Progenitor cell of endocrine pancreas (in vitro differentiated cells): ENCODE results near the gene LEF1. TPM values are rescaled to one million over a fixed set of nuclear protein-coding genes. Genes with fewer than 3 reads are reported as not detected.
"Not testable (repeated sequence)": the region's sequence is repeated elsewhere in the genome, so short reads cannot be mapped to it uniquely, and the experiment has no call there.

Source experiments
- DNase-seq: peaks from one replicate; pipeline ENCODE4 v3.0.0; 2021; ENCODE audit warnings: low spot score; ENCODE audit not compliant: unreplicated experiment
- H3K27ac Mint-ChIP-seq: 2 replicates; pipeline ENCODE4 v1.8.0; 2021; ENCODE audit warnings: mild to moderate bottlenecking, moderate library complexity, mixed read lengths
- H3K27me3 Mint-ChIP-seq: 2 replicates; pipeline ENCODE4 v1.8.0; 2021; ENCODE audit warnings: mixed read lengths
- H3K36me3 Mint-ChIP-seq: 2 replicates; pipeline ENCODE4 v1.8.0; 2022; ENCODE audit warnings: mixed read lengths; ENCODE audit not compliant: insufficient read depth
- H3K4me1 Mint-ChIP-seq: 2 replicates; pipeline ENCODE4 v1.8.0; 2021; ENCODE audit warnings: low read depth, mixed read lengths
- H3K4me3 Mint-ChIP-seq: 2 replicates; pipeline ENCODE4 v1.8.0; 2021; ENCODE audit warnings: low read depth, mild to moderate bottlenecking, moderate library complexity, mixed read lengths
- H3K9me3 Mint-ChIP-seq: 2 replicates; pipeline ENCODE4 v1.8.0; 2021; ENCODE audit warnings: low read depth, mixed read lengths
- total RNA-seq: library from RNA; stranded (reverse); gene quantifications from 2 replicates; pipeline ENCODE4 v1.2.1, GENCODE V29; 2021
- TF ChIP-seq, protein P1 (sequence below): fragments of 200-600 bp; sonication (generic); IDR thresholded peaks from one replicate; pipeline ENCODE4 v1.5.0; 2021; ENCODE audit warnings: antibody characterized with exemption, mild to moderate bottlenecking; ENCODE audit not compliant: unreplicated experiment

The LEF1 gene
- total RNA-seq, 1 donor from 2014 or later, result 2.1 TPM

DNA sequence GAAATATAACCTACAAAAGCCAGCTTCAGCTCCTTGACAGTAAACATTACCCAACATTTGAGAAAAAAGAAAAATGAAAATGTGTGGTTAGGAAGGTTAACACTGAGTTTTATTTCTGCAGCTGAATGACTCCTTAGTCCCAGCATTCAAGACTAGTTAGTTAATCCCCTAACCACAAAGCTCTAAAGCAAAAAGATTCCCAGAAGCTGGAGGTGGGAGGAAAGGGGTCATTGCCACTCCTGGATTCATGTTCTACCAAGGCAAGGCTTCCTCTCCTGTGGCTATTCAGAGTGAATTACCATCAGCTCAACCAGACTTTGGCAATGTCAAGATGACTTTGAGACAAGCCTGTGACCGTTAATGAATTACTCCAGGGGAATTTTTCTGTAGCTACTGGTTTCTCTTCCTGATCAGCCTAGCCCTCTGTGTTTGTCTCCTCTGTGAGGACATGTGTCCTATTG, 115.5 kb downstream of the LEF1 start:
- peaks cover 5% of the 10 kb centered on the region for H3K27me3 Mint-ChIP-seq
- no peaks in the 10 kb centered on the region for H3K9me3 Mint-ChIP-seq
- no peaks in the 10 kb centered on the region for H3K4me1 Mint-ChIP-seq
- no peaks in the 10 kb centered on the region for H3K36me3 Mint-ChIP-seq
- TF ChIP-seq, protein P1, sequence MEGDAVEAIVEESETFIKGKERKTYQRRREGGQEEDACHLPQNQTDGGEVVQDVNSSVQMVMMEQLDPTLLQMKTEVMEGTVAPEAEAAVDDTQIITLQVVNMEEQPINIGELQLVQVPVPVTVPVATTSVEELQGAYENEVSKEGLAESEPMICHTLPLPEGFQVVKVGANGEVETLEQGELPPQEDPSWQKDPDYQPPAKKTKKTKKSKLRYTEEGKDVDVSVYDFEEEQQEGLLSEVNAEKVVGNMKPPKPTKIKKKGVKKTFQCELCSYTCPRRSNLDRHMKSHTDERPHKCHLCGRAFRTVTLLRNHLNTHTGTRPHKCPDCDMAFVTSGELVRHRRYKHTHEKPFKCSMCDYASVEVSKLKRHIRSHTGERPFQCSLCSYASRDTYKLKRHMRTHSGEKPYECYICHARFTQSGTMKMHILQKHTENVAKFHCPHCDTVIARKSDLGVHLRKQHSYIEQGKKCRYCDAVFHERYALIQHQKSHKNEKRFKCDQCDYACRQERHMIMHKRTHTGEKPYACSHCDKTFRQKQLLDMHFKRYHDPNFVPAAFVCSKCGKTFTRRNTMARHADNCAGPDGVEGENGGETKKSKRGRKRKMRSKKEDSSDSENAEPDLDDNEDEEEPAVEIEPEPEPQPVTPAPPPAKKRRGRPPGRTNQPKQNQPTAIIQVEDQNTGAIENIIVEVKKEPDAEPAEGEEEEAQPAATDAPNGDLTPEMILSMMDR, result no peak
- no peak overlapping the region for H3K27ac Mint-ChIP-seq
- no peak for DNase-seq
- H3K4me3 Mint-ChIP-seq, result no peak overlapping the region

- TF ChIP-seq, protein P1, result no peak
- Mint-ChIP-seq H3K9me3 (no peaks in the 10 kb centered on the region), H3K27me3 (peaks cover 5% of the 10 kb centered on the region), H3K4me3 (no peak overlapping the region), H3K36me3 (no peaks in the 10 kb centered on the region), H3K27ac (no peak overlapping the region), H3K4me1 (no peaks in the 10 kb centered on the region)
- no peak for DNase-seq
These were observed 116.1 kb downstream of the LEF1 start for GRCh38 chr4:108052558-108053120.

DNA sequence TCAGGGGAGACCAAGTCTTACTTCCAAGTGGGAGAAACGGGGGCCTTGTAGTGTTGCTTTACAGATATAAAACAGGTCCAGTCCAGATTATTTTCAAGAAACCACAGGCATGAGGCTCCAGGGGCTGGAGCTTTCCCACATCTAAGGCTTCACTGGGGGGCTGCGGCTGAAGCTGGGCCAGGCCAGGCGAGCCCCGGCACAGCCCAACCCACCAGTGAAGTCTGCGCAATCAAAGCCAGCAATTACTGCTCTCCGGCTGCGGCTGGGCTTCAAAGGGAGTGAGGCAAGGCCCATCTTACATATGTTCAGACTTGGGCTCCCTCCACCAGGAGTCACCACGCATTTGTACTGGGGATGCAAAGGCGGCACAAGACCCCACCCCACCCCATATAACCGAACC, 117.4 kb downstream of the LEF1 start:
- H3K9me3 Mint-ChIP-seq, result no peaks in the 10 kb centered on the region
- H3K4me1 Mint-ChIP-seq, result no peaks in the 10 kb centered on the region
- TF ChIP-seq, protein P1, result no peak
- no peak overlapping the region for H3K4me3 Mint-ChIP-seq
- no peak overlapping the region for H3K27ac Mint-ChIP-seq
- H3K36me3 Mint-ChIP-seq, result no peaks in the 10 kb centered on the region
- peaks cover 5% of the 10 kb centered on the region for H3K27me3 Mint-ChIP-seq
- no peak for DNase-seq

- not testable (repeated sequence) for H3K27ac Mint-ChIP-seq, H3K9me3 Mint-ChIP-seq, H3K4me3 Mint-ChIP-seq, H3K36me3 Mint-ChIP-seq, DNase-seq, H3K27me3 Mint-ChIP-seq, H3K4me1 Mint-ChIP-seq
These were observed 118.3 kb downstream of the LEF1 start for GRCh38 chr4:108050166-108051111.

DNA sequence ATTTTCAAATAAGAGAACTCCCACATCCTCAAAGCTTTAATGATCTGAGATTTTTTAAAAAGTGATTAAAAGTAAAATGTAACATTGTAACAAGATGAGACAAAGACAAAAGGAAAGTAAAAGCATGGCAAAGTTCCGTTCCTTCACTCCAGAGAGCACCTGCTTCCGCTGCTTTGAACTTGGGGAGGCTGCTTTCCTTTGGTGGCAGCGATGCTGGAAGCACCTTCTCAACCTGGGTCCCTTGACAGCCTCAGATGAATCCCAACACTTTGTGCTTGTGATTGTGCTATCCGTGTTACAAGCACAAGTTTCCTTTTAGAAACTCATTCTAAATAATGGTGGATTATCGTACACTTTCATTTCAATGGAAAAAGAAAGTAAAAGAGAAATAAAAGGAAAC, 119.3 kb downstream of the LEF1 start:
- Mint-ChIP-seq H3K36me3 (no peaks in the 10 kb centered on the region), H3K27ac (no peak overlapping the region), H3K4me1 (no peaks in the 10 kb centered on the region), H3K27me3 (no peaks in the 10 kb centered on the region), H3K9me3 (no peaks in the 10 kb centered on the region), H3K4me3 (no peak overlapping the region)
- no peak for DNase-seq
- TF ChIP-seq, protein P1, result no peak
